ENCODE results near the gene AGPAT3.

Gene AGPAT3

GRCh38 chr21:44024887-44025353 lies 159.9 kb downstream of the AGPAT3 start:
- Histone ChIP-seq H3K4ac (ENCODE audit: low read depth in 1 of 2, low read length in 2 of 2) (no peak overlapping the region), H2BK12ac (ENCODE audit: low read length in 2 of 2) (no peak overlapping the region), H2BK120ac (ENCODE audit: low read depth, low read length) (no peak overlapping the region), H3K4me2 (ENCODE audit: low read length, poor library complexity, severe bottlenecking) (no peak overlapping the region), H3K14ac (ENCODE audit: low read length in 2 of 2) (no peak overlapping the region), H3K4me1 (ENCODE audit: control insufficient read depth, insufficient read depth, low read depth, low read length) (peaks cover 14% of the 10 kb centered on the region), H3K27me3 (ENCODE audit: control insufficient read depth in 1 of 2, insufficient read depth in 1 of 2, low read length in 2 of 2) (no peaks in the 10 kb centered on the region), H2BK15ac (ENCODE audit: low read depth, poor library complexity, severe bottlenecking) (no peak overlapping the region), H4K91ac (ENCODE audit: low read length) (no peak overlapping the region), H3K18ac (ENCODE audit: low read depth in 1 of 2, low read length in 2 of 2) (peak overlapping the region in 1 of 2 experiments; percentile 16), H3K36me3 (ENCODE audit: control insufficient read depth in 1 of 2, insufficient read depth in 2 of 2, low read depth in 1 of 2, low read length in 2 of 2) (peaks cover 0 to 6% of the 10 kb centered on the region in 2 experiments), H3K9me3 (ENCODE audit: control insufficient read depth, low read length) (no peaks in the 10 kb centered on the region), H2AFZ (ENCODE audit: low read depth, low read length) (no peak overlapping the region), H2AK5ac (ENCODE audit: low read length, severe bottlenecking) (no peak overlapping the region), H3K4me3 (ENCODE audit: insufficient read depth in 1 of 2, low read depth in 1 of 2, low read length in 2 of 2) (peak overlapping the region in 1 of 2 experiments; percentile 32), H3K27ac (ENCODE audit: low read length, poor library complexity, severe bottlenecking) (peak overlapping the region; percentile 51), H3K79me1 (replicated peaks; ENCODE audit: low read length, poor library complexity, severe bottlenecking) (peaks cover 12% of the 10 kb centered on the region), H3K9ac (ENCODE audit: low read length) (peak overlapping the region; percentile 79), H2BK5ac (ENCODE audit: low read depth, low read length, poor library complexity, severe bottlenecking) (no peak overlapping the region), H4K8ac (ENCODE audit: low read length) (no peak overlapping the region), H3K23ac (ENCODE audit: low read length in 2 of 2) (no peak overlapping the region)
- peak; percentile 92 for DNase-seq
- 49% methylated on average over 7 of the region's 8 CpGs for WGBS

GRCh38 chr21:44027607-44028286 lies 162.7 kb downstream of the AGPAT3 start:
- peaks cover 3 to 9% of the 10 kb centered on the region in 2 experiments for H3K36me3 ChIP-seq (ENCODE audit: control insufficient read depth in 1 of 2, insufficient read depth in 2 of 2, low read depth in 1 of 2, low read length in 2 of 2)
- H2AK5ac ChIP-seq (ENCODE audit: low read length, severe bottlenecking) = no peak overlapping the region
- H3K4me2 ChIP-seq (ENCODE audit: low read length, poor library complexity, severe bottlenecking) = no peak overlapping the region
- H3K79me1 ChIP-seq (replicated peaks; ENCODE audit: low read length, poor library complexity, severe bottlenecking) = peaks cover 20% of the 10 kb centered on the region
- no peaks in the 10 kb centered on the region for H3K9me3 ChIP-seq (ENCODE audit: control insufficient read depth, low read length)
- no peak overlapping the region for H3K27ac ChIP-seq (ENCODE audit: low read length, poor library complexity, severe bottlenecking)
- H3K18ac ChIP-seq (ENCODE audit: low read depth in 1 of 2, low read length in 2 of 2) = no peak overlapping the region
- H3K4me1 ChIP-seq (ENCODE audit: control insufficient read depth, insufficient read depth, low read depth, low read length) = peaks cover 11% of the 10 kb centered on the region
- no peak overlapping the region for H2BK120ac ChIP-seq (ENCODE audit: low read depth, low read length)
- H3K4ac ChIP-seq (ENCODE audit: low read depth in 1 of 2, low read length in 2 of 2) = no peak overlapping the region
- no peak overlapping the region for H2BK5ac ChIP-seq (ENCODE audit: low read depth, low read length, poor library complexity, severe bottlenecking)
- DNase-seq = no peak
- no peaks in the 10 kb centered on the region for H3K27me3 ChIP-seq (ENCODE audit: control insufficient read depth in 1 of 2, insufficient read depth in 1 of 2, low read length in 2 of 2)
- no peak overlapping the region for H4K91ac ChIP-seq (ENCODE audit: low read length)
- no peak overlapping the region for H3K14ac ChIP-seq (ENCODE audit: low read length in 2 of 2)
- no peak overlapping the region for H3K4me3 ChIP-seq (ENCODE audit: insufficient read depth in 1 of 2, low read depth in 1 of 2, low read length in 2 of 2)
- no peak overlapping the region for H2BK12ac ChIP-seq (ENCODE audit: low read length in 2 of 2)
- H4K8ac ChIP-seq (ENCODE audit: low read length) = no peak overlapping the region
- no peak overlapping the region for H2AFZ ChIP-seq (ENCODE audit: low read depth, low read length)
- WGBS = 94% methylated on average over 5 of the region's 8 CpGs
- H3K23ac ChIP-seq (ENCODE audit: low read length in 2 of 2) = no peak overlapping the region
- no peak overlapping the region for H2BK15ac ChIP-seq (ENCODE audit: low read depth, poor library complexity, severe bottlenecking)
- H3K9ac ChIP-seq (ENCODE audit: low read length) = no peak overlapping the region

GRCh38 chr21:44028287-44028659 lies 163.2 kb downstream of the AGPAT3 start:
- H2BK12ac ChIP-seq (ENCODE audit: low read length in 2 of 2) = no peak overlapping the region
- H3K4ac ChIP-seq (ENCODE audit: low read depth in 1 of 2, low read length in 2 of 2) = no peak overlapping the region
- no peak overlapping the region for H4K8ac ChIP-seq (ENCODE audit: low read length)
- no peaks in the 10 kb centered on the region for H3K27me3 ChIP-seq (ENCODE audit: control insufficient read depth in 1 of 2, insufficient read depth in 1 of 2, low read length in 2 of 2)
- no peak overlapping the region for H2AFZ ChIP-seq (ENCODE audit: low read depth, low read length)
- no peak overlapping the region for H2BK15ac ChIP-seq (ENCODE audit: low read depth, poor library complexity, severe bottlenecking)
- H3K4me2 ChIP-seq (ENCODE audit: low read length, poor library complexity, severe bottlenecking) = no peak overlapping the region
- H3K4me1 ChIP-seq (ENCODE audit: control insufficient read depth, insufficient read depth, low read depth, low read length) = peaks cover 11% of the 10 kb centered on the region
- H3K23ac ChIP-seq (ENCODE audit: low read length in 2 of 2) = no peak overlapping the region
- no peak overlapping the region for H2BK5ac ChIP-seq (ENCODE audit: low read depth, low read length, poor library complexity, severe bottlenecking)
- peaks cover 9% of the 10 kb centered on the region in 2 experiments for H3K36me3 ChIP-seq (ENCODE audit: control insufficient read depth in 1 of 2, insufficient read depth in 2 of 2, low read depth in 1 of 2, low read length in 2 of 2)
- no peak for DNase-seq
- no peak overlapping the region for H2BK120ac ChIP-seq (ENCODE audit: low read depth, low read length)
- no peak overlapping the region for H2AK5ac ChIP-seq (ENCODE audit: low read length, severe bottlenecking)
- peaks cover 21% of the 10 kb centered on the region for H3K79me1 ChIP-seq (replicated peaks; ENCODE audit: low read length, poor library complexity, severe bottlenecking)
- H3K4me3 ChIP-seq (ENCODE audit: insufficient read depth in 1 of 2, low read depth in 1 of 2, low read length in 2 of 2) = no peak overlapping the region
- no peaks in the 10 kb centered on the region for H3K9me3 ChIP-seq (ENCODE audit: control insufficient read depth, low read length)
- peak overlapping the region in 1 of 2 experiments; percentile 5 for H3K18ac ChIP-seq (ENCODE audit: low read depth in 1 of 2, low read length in 2 of 2)
- no peak overlapping the region for H3K27ac ChIP-seq (ENCODE audit: low read length, poor library complexity, severe bottlenecking)
- H4K91ac ChIP-seq (ENCODE audit: low read length) = no peak overlapping the region
- WGBS = 95% methylated on average over 5 of the region's 6 CpGs
- H3K14ac ChIP-seq (ENCODE audit: low read length in 2 of 2) = no peak overlapping the region
- no peak overlapping the region for H3K9ac ChIP-seq (ENCODE audit: low read length)

GRCh38 chr21:44029460-44030087 lies 164.6 kb downstream of the AGPAT3 start:
- Histone ChIP-seq H2BK5ac (ENCODE audit: low read depth, low read length, poor library complexity, severe bottlenecking) (no peak overlapping the region), H2AFZ (ENCODE audit: low read depth, low read length) (no peak overlapping the region), H2AK5ac (ENCODE audit: low read length, severe bottlenecking) (no peak overlapping the region), H3K9ac (ENCODE audit: low read length) (no peak overlapping the region), H2BK120ac (ENCODE audit: low read depth, low read length) (no peak overlapping the region), H3K4ac (ENCODE audit: low read depth in 1 of 2, low read length in 2 of 2) (no peak overlapping the region), H3K4me2 (ENCODE audit: low read length, poor library complexity, severe bottlenecking) (no peak overlapping the region), H4K91ac (ENCODE audit: low read length) (no peak overlapping the region), H3K14ac (ENCODE audit: low read length in 2 of 2) (no peak overlapping the region), H3K4me1 (ENCODE audit: control insufficient read depth, insufficient read depth, low read depth, low read length) (peaks cover 11% of the 10 kb centered on the region), H3K27ac (ENCODE audit: low read length, poor library complexity, severe bottlenecking) (no peak overlapping the region), H3K18ac (ENCODE audit: low read depth in 1 of 2, low read length in 2 of 2) (no peak overlapping the region), H3K4me3 (ENCODE audit: insufficient read depth in 1 of 2, low read depth in 1 of 2, low read length in 2 of 2) (no peak overlapping the region), H3K27me3 (ENCODE audit: control insufficient read depth in 1 of 2, insufficient read depth in 1 of 2, low read length in 2 of 2) (no peaks in the 10 kb centered on the region), H4K8ac (ENCODE audit: low read length) (no peak overlapping the region), H3K79me1 (replicated peaks; ENCODE audit: low read length, poor library complexity, severe bottlenecking) (peaks cover 26% of the 10 kb centered on the region), H3K23ac (ENCODE audit: low read length in 2 of 2) (no peak overlapping the region), H3K9me3 (ENCODE audit: control insufficient read depth, low read length) (no peaks in the 10 kb centered on the region), H3K36me3 (ENCODE audit: control insufficient read depth in 1 of 2, insufficient read depth in 2 of 2, low read depth in 1 of 2, low read length in 2 of 2) (peaks cover 15 to 16% of the 10 kb centered on the region in 2 experiments), H2BK12ac (ENCODE audit: low read length in 2 of 2) (no peak overlapping the region), H2BK15ac (ENCODE audit: low read depth, poor library complexity, severe bottlenecking) (no peak overlapping the region)
- WGBS = 98% methylated on average over 6 of the region's 6 CpGs
- DNase-seq = no peak

Data from mesenchymal stem cell (in vitro differentiated cells and primary cell).